Embryonic facial prominence (tissue), 1 donor: ENCODE data around the gene CACNA2D1.

Experiments used
- DNase-seq: peaks from one replicate; pipeline ENCODE4 v3.0.0-alpha.2; 2016; ENCODE audit errors: extremely low spot score

Gene CACNA2D1

DNA sequence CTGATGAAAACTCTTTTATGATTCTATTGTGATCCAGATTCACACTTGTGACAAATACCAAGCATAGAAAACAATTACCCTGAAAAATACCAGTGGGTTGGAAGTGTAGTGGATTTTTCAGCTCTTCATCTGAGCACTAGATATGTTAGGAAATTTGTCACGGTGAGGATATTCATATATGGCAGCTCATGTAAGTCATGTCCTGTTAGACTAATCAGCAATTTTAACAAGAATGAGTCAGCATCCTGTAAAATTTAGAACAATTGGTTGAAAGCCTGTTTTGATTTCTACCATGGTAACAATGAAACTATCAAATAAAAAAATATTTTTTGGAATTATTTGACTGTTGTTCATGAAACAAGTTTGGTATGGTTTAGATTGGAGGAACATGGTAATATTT lies 334.3 kb downstream of the CACNA2D1 start:
- no peak for DNase-seq

DNA sequence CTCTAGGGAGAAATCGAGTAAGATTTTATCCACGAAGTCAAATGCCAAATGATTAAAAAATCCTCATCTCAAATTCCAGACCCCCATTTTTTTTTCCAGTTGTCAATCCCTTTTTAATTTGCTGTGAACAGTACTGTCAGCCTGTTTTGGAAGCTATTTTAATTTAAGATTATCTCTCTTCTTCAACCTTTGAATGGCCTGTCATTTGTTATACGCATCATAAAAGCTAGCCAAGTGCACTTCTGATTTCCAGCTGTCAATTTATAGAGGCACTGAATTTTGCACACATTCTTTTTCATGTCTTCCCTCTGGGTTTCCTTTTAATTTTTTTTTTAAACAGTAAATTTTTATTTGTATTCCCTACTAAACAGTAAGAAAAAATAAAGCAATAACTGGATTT lies 337.4 kb downstream of the CACNA2D1 start:
- DNase-seq, result no peak

DNA sequence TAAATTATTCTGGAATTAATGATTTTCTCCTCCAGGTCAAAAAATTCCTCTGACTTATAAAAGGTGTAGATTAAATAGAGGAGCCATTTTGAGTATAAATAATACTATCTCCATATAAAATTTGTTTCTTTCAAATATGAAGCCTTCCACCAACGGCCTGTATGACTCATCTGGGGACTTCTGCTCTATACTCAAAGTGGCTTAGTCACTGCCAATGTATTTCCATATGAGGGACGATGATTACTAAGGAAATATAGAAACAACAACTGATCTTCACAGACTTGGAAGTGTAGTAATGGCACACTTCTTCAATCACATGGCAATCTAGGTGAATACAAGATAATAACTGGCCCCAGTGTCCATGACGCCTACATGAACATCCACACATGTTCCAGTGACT lies 338.1 kb downstream of the CACNA2D1 start:
- DNase-seq, result no peak

DNA sequence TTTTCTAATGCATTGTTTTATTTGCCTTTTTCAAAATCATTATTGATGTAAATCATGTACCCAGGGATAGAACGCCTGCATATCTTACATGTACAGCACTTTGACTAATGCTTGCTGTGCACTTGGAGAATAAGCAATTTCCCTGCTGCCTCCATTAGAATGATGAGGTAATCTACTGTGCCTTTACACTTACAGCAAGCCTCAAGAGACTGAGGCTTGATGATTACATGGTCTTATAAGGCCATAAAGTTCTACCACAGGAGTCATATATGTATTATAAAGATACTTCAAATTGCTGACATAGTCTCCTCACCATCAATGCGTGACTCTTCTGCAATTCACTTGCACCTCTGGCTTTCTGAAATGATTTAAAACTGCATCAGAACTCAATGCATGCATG lies 345.2 kb downstream of the CACNA2D1 start:
- DNase-seq, result no peak

DNA sequence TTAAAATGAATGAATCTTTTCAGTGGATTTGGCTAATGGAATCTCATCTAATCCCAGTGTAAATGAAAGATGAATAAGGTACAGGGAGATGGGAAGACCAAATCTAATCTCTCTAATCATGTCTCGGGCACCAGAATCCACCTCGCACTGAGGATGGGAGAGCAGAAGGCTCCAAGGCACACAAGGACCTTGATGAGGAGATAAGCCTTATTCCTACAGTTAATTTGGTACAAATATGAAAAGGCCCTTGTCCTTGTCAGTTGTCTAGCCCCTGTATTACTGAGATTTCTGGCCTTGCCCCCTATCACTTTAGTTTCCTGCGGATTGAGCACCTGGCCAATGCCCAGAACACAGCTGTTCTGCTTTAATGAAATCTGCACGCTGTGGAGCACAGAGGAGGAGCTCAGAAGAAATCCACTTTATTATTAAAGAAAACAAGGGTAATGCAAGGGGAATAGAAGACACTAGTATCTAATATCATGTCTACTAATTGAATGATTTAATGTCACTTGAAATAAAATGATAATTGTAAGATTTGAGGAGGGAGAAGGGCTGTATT lies 352.4 kb downstream of the CACNA2D1 start:
- no peak for DNase-seq

DNA sequence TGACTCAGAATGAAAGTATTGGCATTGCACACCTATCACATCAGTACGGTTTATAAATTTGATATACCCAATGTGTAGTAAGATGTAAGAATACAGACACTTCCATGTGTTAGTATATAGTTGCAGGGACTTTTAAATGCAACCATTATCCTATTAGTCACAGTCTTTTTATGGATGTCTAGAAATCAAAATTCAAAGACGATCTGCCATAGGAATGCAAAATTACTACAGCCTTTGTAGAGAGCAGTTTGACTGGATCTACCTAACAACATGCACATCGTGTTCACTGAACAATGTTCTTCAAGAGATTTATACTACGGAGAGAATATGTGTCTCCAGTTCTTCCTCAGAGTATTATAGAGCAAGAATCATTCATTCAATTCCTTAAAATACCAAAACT lies 356.5 kb downstream of the CACNA2D1 start:
- no peak for DNase-seq

DNA sequence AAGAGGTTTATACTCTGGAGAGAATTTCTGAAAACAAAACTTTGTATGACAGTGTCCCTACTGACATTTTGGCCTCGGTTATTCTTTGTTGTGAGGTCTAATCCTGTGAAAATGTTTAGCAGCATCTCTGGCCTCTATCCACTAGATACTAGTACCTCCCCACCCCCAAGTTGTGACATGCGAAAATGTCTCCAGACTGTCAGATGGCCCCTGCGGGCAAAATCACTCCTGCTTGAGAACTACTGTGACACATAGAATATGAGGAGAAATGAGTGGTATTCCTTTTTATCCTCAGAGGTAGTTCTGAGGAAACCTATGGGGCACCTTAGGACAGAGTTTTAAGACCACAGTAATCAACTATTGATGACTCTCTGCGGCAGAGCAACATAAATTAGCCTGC lies 358.5 kb downstream of the CACNA2D1 start:
- no peak for DNase-seq

DNA sequence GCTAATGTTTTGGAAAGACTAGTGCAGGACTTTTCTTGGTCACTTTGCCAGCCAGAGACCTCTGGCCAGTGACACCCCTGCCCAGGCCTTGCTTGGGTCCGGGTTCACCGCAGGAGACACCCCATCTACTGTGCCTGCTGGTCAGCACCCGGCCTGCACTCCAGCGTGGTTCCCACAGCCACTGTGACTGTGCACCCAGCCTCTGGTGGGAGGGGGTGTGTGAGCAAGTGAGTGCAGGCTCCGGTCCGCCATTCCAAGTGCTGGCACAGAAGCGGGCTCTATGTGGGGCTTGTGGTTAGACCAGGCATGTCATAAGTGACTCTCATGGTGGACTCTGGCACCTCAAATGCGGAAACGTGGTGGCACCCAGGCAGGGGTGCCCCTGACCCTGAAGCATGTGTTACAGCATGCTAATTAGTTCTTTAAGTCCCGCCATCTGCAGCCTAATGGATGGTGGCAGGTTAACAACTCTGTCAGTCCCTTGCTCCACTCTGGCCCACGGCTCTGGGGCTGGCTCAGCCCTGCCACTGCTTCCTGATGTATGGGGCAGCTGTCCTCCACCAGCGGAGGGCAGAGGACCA lies 361.8 kb downstream of the CACNA2D1 start:
- no peak for DNase-seq

DNA sequence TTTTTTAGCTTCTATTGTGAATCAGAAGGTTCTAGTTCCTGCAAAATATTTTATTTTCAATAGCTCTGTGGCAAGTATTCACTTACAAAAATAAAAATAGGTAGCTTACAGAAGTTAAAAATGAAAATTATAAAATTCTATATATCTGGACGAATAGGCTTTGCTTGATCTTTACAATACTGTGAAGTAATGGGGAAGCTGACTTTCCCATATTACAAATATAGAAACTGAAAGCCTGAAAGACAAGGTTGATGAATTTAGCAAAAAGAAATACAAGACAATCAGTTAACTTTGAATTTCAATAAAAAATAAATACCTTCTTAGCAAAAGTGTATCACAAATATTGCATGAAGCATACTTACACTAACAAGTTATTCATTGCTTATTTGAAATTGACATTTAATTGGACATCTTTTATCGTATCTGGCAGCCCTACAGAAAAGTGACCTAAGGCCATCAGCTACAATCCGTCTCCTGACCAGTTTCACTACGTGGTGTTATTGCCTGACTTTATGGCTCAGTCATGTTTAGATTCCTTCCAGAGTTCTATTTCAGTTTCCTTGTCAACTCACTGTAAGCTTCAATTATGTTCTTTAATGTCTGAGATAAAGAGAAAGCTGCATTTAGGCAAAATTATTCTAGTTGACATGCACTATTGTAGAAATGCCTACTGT lies 363.2 kb downstream of the CACNA2D1 start:
- no peak for DNase-seq

DNA sequence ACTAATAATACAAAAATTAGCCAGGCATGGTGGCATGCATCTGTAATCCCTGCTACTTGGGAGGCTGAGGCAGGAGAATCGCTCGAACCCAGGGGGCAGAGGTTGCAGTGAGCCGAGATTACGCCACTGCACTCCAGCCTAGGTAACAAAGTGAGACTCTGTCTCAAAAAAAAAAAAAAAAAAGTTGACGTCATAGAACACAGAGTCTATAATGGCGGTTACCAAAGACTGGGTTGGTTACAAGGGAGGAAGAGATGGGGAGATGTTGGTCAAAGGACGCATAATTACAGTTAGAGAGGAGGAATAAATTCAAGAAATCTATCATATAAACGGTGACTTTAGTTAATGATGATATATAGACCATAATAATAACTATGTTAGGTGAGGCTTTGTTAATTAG lies 364.1 kb downstream of the CACNA2D1 start:
- no peak for DNase-seq

DNA sequence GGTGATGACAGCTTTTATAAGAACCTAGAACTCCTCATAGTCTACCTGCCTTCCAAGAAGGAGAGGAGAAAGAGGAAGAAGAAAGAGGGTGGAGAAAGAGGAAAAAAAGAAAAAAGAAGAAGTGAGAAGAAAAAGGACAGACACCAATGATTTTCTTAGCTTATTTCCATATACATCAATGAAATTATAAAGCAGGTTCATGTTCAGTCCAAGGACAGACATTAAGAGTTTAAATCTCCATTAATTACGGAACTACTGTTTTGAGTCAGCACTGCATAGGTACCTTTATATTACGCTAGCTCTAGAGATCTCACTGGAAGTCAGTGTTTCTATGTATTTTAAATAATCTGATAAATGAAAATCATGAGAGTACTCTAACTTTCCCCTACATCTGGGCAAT lies 364.8 kb downstream of the CACNA2D1 start:
- DNase-seq, result no peak

DNA sequence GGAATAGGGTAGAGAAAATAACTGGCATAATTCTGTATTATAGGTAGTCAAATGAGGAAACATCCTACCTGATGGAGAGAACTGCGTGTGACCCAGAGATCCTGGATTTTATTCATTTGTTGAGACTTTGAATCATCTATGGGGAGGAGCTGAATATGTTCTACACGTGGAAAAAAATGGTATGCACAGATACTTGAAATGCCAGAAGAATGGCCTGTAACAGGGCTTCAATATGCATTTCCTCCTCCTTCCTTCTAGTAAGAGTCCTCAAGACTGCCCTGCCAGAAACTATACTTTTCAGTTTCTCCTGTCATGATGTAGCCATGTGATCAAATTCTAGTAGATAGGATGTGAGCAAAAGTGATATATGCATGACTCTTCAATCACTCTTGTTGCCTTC lies 372.1 kb downstream of the CACNA2D1 start:
- no peak for DNase-seq

DNA sequence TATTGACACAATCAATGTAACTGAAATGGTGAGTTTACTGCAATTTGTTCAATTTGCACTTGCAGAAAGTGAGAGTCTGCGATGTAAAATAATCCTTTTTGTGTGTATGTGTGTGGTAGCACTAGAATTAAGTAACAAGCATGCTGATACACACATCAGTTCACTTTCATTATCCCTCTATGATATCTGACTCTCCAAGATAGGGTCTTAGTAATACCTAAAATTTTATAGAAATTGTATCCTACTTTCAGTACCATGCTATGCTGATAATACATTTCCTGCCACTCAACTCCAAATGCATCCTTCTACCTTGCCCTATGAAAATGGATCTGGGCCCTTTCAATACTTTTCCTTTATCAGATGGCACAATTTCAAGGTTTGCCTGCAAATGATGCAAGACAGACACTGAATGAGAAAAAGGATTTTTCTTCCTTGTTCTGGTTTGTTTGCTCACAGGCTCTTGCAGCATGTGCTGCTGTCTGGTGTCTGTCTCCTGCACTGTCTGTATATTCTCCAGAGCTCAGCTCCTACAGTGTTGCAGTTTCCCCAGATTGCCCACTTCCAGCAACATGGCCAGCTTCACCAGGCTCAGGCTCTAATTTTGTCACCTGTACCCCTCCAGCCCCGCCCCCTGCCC lies 375.8 kb downstream of the CACNA2D1 start:
- no peak for DNase-seq

DNA sequence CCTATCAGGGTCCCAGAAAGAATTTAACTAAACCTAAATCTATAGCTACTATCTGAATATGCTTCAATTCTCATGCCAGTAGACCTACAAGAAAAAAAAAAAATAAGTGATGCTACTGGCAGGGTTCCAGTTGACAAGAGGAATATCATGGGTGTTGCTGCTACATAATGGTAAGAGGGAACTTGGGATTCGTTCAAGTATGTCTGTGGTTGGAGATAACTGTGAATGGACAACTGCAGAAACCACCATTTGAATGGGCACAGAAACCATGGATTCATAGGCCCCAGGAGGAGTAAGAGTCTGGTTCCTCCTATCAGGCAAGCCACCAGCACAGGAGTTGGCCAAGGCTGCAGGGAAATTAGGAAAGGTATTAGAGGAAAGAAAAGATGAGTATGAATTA lies 386.1 kb downstream of the CACNA2D1 start:
- no peak for DNase-seq

DNA sequence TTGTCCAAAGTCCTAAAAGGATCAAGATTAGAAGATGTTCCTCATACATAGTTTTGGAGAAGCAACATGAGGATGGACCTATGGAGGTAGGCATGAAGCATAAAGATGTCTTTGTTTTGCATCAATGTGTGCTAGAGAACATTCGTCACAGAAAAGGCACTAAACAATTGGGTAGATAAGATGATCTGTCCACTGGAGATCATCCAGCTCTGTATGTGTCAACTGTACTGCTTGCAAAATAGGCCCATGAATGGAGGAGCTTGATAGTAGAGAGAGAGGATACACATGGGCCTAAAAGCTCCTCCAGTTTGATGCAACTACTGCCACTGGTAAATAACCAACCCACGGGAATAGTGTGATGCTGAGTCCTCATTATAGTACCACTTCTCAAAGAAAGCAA lies 387.3 kb downstream of the CACNA2D1 start:
- DNase-seq, result no peak

DNA sequence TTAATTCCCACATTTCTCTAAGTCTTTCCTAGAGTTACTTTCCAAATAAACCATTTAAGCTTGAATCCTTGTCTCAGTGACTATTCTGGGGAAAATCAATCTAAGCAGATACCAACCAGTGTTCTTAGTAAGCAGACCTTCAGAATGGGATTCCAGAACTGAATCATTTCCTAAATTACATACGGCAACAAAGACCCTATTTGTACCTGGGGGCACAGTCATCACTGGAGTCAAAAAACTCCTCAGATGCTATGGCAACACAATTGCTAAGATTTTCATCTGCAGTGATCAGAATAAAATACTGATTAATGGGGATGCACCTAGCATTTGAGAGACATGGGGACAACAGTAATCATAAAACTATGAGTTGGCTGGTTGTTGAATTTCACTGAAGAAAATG lies 389.0 kb downstream of the CACNA2D1 start:
- DNase-seq, result no peak

DNA sequence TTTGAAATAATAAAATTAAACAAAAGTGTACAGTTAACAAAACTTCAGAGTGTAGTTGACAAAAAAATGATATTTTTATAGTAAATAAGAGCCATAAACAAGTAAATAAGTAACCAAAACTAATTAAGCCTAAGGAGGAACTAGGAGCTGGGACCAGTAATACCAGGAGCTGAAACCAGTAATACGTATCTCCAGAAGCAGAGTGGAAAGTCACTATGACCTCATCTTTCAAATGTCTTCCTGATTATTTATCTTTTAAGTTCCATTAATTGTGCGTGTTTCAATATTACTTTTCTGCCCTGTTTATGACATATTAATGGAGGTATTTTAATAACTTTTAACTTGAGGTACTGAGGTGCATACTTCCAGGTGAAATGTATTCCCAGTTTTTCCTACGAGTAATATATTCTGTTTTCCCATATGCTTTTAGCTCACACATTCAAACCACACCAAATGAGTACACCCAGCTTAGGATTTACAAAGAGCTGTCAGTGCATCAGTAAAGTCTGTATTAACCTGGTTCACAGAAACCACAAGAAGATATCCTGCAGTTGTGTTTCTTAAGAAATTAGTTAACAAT lies 390.0 kb downstream of the CACNA2D1 start:
- DNase-seq, result no peak

DNA sequence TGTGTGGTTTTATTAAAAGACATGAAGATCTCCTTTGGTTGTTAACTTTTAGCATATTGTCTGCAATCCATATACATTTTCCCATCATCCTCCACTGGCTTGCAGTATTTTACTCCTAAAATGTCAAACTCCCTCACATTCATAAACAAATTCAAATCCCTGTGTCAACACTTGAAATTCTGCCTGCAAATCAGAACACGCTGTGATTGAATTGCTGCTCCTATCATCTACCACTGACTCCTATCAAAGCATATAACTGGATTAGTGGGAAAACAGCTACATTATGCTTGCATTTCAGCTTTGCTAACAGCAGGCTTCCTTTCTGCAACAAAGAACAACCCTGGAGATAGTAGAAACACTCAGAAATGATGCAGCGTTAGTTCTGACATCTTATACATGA lies 392.0 kb downstream of the CACNA2D1 start:
- DNase-seq, result no peak

DNA sequence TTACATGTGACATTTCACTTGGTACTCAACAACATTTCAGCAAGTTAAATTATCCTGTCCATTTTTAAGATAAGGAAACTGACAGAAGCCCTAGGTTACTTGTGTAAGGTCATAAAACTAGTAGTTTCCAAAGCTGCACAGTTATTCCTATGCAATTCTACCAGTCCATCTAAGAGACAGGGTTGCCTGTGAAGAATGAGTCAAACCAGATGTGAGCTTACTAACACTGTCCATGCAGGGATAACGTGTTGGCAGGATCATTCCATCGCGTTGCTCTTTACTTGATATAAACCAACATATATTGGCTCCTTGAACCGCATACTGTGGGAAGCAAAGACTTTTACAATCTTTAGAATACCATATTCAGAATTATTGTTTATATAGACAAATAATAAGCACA lies 392.8 kb downstream of the CACNA2D1 start:
- DNase-seq, result no peak

DNA sequence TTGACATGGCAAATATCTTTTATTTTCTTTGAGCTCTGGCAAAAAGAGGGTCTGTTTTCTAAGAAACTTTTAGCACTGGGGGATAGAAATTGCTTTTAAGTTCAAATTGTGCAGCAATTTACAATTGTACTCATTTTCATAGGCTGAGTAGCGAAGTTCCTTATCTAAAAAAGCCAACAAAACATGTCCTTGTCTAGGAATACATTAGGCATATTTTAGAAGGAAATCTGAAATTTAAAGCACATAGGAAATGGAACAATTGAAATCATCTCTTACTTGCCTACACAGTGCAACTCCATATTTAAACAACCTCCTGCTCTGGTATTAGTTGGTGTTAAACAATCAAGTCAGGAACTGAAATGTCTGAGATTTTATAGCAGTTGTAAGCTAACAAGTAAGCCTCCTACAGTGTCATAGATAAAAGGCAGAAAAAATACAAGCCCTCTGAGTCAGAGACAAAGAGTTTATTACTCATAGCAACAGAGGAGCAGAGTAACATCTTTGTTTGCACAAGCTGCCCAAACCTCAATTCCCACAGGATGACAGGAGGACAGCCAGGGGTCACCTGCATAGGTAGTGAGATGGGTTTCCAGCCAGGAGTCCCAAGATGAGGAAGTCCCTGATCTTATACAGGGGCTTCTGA lies 393.6 kb downstream of the CACNA2D1 start:
- DNase-seq, result no peak

DNA sequence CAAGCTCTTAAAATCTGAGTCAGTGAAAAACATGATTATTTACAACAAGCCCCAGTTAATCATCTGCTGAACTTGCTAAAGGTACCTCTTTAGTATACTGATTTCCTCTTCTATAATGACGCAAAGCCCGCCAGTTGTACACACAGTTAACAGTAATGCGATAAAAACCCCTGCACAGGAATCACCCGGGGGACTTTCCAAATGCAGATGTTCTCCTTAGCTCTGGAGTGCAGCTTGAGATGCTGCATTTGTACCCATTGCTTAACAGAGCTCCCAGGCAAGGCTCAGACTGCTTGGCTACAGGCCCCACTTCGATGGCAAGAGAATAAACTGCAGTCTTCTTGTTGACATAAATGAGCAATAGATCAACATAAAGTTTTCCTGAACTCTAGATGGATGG lies 394.1 kb downstream of the CACNA2D1 start:
- no peak for DNase-seq

DNA sequence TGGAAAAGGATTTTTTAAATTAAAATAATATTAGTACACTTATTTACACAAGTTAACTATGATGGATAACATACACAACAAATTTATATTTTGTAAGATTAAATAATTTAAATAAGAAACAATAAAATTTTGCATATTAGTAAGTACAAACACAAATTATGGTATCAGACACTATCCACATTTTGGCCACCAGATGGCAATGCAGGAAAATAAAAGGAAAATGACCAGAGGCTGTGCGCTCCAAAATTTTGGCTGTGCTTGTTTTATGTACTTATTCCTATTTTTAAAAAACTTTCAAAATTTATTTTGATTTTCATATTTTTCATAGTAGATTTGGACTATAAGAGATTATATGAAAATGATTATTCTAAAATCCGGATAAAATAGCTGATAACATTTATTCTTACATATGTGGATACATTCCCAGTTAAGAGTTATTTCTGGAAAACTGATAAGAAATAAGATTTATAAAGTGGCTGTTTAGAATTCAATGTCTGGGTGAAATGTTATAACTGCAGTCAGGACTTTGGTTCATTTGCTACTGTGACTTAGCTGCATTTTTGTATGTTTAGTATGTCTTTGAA lies 399.0 kb downstream of the CACNA2D1 start:
- DNase-seq, result no peak
